ENCODE measurements around the gene HORMAD2. TPM values are rescaled to one million over a fixed set of nuclear protein-coding genes. Genes with fewer than 3 reads are reported as not detected.

Gene HORMAD2
- total RNA-seq, 1 donor from 2014 or later, result not detected

GRCh38 chr22:30180616-30181015 is 100.4 kb downstream of the HORMAD2 start:
- Mint-ChIP-seq H3K36me3 (ENCODE audit: low read depth) (no peaks in the 10 kb centered on the region), H3K4me3 (no peak overlapping the region), H3K27me3 (ENCODE audit: low read depth) (no peaks in the 10 kb centered on the region), H3K9me3 (no peaks in the 10 kb centered on the region), H3K4me1 (peaks cover 12% of the 10 kb centered on the region), H3K27ac (ENCODE audit: unreplicated experiment) (no peak overlapping the region)
- DNase-seq (ENCODE audit: low read depth, low spot score), result no peak
- TF ChIP-seq CTCF (conservative IDR thresholded peaks at IDR 0.05), result no peak

DNA sequence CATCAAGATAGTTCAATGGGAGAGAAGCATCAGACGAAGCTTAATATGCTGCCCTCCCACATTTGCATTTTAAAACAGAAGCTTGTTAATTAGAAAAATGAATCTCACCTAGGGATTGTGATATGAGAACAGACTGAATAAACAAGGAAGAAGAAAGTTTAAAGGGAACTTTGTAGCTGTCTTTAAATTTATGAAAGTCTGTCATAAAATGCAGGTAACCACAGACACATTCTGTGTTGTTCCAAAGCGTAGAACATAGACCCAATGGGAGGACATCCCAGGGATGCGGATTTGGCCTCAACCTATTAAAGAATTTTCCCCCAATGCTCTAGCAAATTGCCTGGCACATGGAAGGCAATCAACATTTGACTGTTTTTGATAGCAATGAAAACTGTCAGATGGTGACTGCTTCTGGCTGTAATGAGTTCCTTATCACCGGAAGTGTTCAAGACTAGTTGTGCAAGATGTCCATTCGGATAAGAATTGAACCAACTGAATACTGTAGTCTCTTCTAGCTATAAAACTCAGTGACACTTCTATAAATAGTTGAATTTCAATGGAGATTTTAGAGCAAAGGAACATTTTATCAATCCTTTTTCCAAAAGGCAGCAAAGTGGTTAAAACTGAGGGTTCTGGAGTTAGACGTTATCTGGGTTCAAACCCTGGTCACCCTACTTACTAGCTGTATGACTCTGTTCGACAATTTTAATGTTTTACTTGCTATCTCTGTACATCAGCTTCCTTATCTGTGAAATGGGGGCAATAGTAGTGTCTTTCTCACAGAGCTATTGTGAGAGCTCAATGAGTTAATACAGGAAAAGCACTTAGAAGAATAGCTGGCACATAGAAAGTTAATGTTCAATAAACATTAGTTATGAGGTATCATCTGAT is 101.4 kb downstream of the HORMAD2 start:
- no peak for TF ChIP-seq CTCF (conservative IDR thresholded peaks at IDR 0.05)
- no peak for DNase-seq (ENCODE audit: low read depth, low spot score)
- no peaks in the 10 kb centered on the region for H3K27me3 Mint-ChIP-seq (ENCODE audit: low read depth)
- H3K9me3 Mint-ChIP-seq, result no peaks in the 10 kb centered on the region
- no peaks in the 10 kb centered on the region for H3K36me3 Mint-ChIP-seq (ENCODE audit: low read depth)
- no peak overlapping the region for H3K27ac Mint-ChIP-seq (ENCODE audit: unreplicated experiment)
- H3K4me1 Mint-ChIP-seq, result peaks cover 12% of the 10 kb centered on the region
- no peak overlapping the region for H3K4me3 Mint-ChIP-seq

DNA sequence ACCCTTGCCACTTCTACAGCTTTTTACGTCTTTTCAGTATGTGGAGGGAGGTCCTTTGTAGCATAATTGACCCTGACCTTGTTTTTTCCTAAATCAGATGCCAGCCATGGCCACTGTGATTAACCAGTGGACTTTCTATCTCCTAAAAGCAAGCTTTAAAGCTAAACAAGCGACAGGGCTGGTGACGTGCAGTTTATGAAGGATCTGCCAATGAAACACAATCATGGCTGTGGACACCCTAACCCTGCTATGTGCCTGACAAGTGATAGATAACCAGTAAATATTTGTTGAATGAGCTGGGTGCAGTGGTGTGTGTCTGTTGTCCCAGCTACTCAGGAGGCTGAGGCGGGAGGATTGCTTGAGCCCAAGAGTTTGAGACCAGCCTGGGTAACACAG is 102.1 kb downstream of the HORMAD2 start:
- Mint-ChIP-seq H3K27ac (ENCODE audit: unreplicated experiment) (no peak overlapping the region), H3K4me1 (peaks cover 8% of the 10 kb centered on the region), H3K36me3 (ENCODE audit: low read depth) (no peaks in the 10 kb centered on the region), H3K9me3 (no peaks in the 10 kb centered on the region), H3K4me3 (no peak overlapping the region), H3K27me3 (ENCODE audit: low read depth) (no peaks in the 10 kb centered on the region)
- DNase-seq (ENCODE audit: low read depth, low spot score), result no peak
- TF ChIP-seq CTCF (conservative IDR thresholded peaks at IDR 0.05), result no peak

DNA sequence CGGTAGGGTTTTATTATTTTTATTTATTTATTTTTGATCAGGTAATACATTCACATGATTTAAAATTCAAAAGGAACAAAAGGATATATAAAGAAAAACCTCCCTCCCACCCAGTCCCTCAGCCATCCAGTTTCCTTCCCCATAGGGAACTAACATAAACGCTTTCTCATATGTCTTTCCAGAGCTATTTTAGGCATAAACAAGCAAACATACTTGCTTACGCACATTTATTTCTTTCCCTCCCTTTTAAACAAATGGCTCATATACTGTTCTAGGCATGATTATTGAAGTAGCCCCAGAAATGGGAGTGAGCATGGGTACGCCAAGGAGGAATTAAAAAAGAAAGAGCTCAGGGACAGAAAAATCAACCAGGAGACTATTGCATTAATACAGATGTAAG is 102.6 kb downstream of the HORMAD2 start:
- TF ChIP-seq CTCF (conservative IDR thresholded peaks at IDR 0.05), result no peak
- no peak for DNase-seq (ENCODE audit: low read depth, low spot score)
- H3K27ac Mint-ChIP-seq (ENCODE audit: unreplicated experiment), result no peak overlapping the region
- peaks cover 6% of the 10 kb centered on the region for H3K4me1 Mint-ChIP-seq
- no peaks in the 10 kb centered on the region for H3K27me3 Mint-ChIP-seq (ENCODE audit: low read depth)
- no peaks in the 10 kb centered on the region for H3K36me3 Mint-ChIP-seq (ENCODE audit: low read depth)
- no peak overlapping the region for H3K4me3 Mint-ChIP-seq
- no peaks in the 10 kb centered on the region for H3K9me3 Mint-ChIP-seq

- H3K27ac Mint-ChIP-seq (ENCODE audit: unreplicated experiment), result no peak overlapping the region
- DNase-seq (ENCODE audit: low read depth, low spot score), result no peak
- no peaks in the 10 kb centered on the region for H3K27me3 Mint-ChIP-seq (ENCODE audit: low read depth)
- TF ChIP-seq CTCF (conservative IDR thresholded peaks at IDR 0.05), result no peak
- H3K36me3 Mint-ChIP-seq (ENCODE audit: low read depth), result no peaks in the 10 kb centered on the region
- H3K4me3 Mint-ChIP-seq, result no peak overlapping the region
- H3K4me1 Mint-ChIP-seq, result peaks cover 4% of the 10 kb centered on the region
- no peaks in the 10 kb centered on the region for H3K9me3 Mint-ChIP-seq
Observed at GRCh38 chr22:30183271-30183670, 103.0 kb downstream of the HORMAD2 start.

Measured in neural crest cell (in vitro differentiated cells).